ENCODE results near the gene HLA-B.

HLA-B gene

DNA sequence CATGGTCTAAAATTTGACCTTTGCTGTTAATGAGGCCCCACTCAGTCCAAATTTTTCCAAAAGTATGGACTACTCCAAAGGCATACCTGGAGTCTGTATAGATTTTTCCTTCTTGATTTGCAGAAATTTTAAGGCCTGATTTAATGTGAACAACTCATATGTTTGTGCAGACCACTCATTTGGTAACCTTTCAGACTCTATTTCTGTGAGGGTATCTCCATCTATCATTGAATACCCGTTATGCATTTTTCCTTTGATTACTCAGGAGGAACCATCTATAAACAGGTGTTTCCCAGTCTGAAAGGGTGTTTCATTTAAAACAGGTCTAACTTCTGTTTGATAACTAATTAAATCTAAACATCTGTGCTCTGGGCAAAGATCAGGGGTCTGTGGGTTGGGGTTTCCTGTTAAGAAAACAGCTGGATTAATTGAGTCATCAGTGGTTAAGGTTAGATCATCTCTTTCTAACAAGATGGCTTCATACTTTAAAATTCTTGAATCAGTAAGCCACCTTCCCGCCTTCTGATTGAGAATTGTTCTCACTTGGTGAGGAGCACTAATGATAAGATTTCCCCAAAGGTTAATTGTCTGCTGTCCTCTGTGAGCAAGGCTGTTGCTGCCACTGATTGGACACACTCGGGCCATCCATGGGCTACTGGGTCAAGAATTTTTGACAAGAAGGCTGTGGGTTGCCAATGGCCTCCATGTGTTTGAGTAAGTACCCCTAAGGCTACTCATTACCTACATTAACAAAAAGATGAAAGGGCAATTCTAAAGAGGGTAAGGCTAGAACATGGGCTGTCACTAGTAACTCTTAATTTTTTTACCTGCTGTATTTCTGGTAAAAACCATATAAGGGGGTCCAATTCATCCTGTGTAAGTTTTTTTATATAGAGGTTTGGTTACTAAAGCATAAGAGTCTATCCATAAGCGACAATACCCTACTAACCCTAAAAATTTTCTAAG is 24.1 kb downstream of the HLA-B start:
- no peak for TF ChIP-seq CTCF (IDR thresholded peaks at IDR 0.05; ENCODE audit: low read depth, low read length)
- no peak overlapping the region for H3K4me3 ChIP-seq (ENCODE audit: low read depth, low read length)

DNA sequence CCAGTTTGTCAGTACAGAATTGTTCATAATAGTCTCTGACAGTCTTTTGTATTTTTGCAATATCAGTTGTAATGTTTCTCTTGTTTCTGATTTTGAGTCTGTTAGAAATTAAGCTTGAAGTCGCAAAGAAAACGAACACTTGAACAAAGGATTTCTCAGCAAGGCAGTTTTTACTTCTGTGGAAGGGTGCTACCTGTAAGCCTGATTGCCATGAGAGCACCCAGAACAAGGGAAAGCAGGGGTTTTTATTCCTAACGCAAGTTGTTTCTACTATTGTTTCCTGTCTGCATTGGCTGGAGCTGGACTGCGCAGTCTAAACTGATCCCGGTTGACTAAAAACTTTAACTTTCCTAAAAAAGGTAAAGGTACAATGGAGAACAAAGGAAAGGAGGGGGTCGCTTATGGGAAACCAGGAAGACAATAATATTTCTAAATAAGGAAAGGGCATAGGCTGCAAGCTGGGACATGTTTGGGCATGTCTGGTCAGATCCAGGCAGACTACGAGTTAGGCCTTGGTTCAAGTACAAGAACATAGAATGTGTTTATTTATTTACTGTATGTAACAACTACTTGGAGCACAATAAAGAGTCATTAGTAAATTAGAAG is 28.5 kb downstream of the HLA-B start:
- no peak for TF ChIP-seq CTCF (IDR thresholded peaks at IDR 0.05; ENCODE audit: low read depth, low read length)
- H3K4me3 ChIP-seq (ENCODE audit: low read depth, low read length), result no peak overlapping the region

- TF ChIP-seq CTCF (IDR thresholded peaks at IDR 0.05; ENCODE audit: low read depth, low read length), result no peak
- no peak overlapping the region for H3K4me3 ChIP-seq (ENCODE audit: low read depth, low read length)
Observed at GRCh38 chr6:31321820-31322219, 35.2 kb downstream of the HLA-B start.

GRCh38 chr6:31321005-31321707 is 35.8 kb downstream of the HLA-B start:
- no peak for TF ChIP-seq CTCF (IDR thresholded peaks at IDR 0.05; ENCODE audit: low read depth, low read length)
- H3K4me3 ChIP-seq (ENCODE audit: low read depth, low read length), result no peak overlapping the region

DNA sequence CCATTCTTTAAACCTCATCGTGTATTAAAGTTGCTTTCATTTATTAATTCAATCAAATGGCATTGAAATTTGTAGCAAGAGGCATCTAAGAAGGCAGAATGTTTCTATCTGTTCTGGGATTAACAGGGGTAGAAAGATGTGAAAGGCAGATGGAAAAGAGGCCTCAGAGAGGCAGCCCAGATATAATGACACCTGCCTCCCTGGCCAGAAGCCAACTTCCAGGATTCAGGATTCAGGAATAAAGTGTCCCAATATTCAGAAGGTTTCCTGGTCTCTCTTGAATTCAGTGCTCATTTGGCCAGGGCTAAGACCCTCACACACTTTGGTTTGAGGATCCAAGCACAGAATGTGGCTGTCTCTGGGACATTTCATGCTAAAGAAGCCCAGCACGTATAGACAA is 39.9 kb downstream of the HLA-B start:
- no peak overlapping the region for H3K4me3 ChIP-seq (ENCODE audit: low read depth, low read length)
- TF ChIP-seq CTCF (IDR thresholded peaks at IDR 0.05; ENCODE audit: low read depth, low read length), result no peak

GRCh38 chr6:31309641-31310040 is 47.3 kb downstream of the HLA-B start:
- TF ChIP-seq CTCF (IDR thresholded peaks at IDR 0.05; ENCODE audit: low read depth, low read length), result no peak
- no peak overlapping the region for H3K4me3 ChIP-seq (ENCODE audit: low read depth, low read length)

DNA sequence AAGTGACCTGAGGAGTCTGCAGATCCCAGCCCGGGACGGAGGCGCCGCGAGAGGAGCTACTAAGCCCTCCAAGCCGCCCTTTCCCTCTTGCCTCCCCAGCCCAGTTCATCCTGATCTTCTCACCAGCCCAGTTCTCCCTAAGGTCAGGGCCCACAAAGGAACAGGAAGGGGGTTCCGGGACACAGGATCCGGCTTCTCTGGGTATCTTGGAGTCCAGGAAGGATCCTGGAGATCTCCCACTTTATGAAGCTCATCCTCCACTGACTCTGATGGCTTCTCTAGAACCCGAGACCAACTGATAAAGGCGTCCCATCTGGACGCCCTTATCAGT is 48.2 kb downstream of the HLA-B start:
- H3K4me3 ChIP-seq (ENCODE audit: low read depth, low read length), result no peak overlapping the region
- TF ChIP-seq CTCF (IDR thresholded peaks at IDR 0.05; ENCODE audit: low read depth, low read length), result no peak

Measured in WI38 (cell line).